Osteoblast (primary cell): ENCODE results near the gene SLC4A3. TPM values are rescaled to one million over a fixed set of nuclear protein-coding genes. Genes with fewer than 3 reads are reported as not detected.

Experiments
- DNase-seq: peaks from one replicate; pipeline ENCODE4 v3.0.0; 2011; ENCODE audit warnings: low spot score, mixed read lengths; ENCODE audit not compliant: insufficient read length; ENCODE audit errors: missing footprints
- H2AFZ ChIP-seq: 2 replicates; pipeline ENCODE4 v1.6.0; 2011; ENCODE audit warnings: mild to moderate bottlenecking, low read length
- H3K27ac ChIP-seq: 2 replicates; pipeline ENCODE4 v1.5.1; 2011; ENCODE audit warnings: mild to moderate bottlenecking, low read depth, low read length, moderate library complexity
- H3K27me3 ChIP-seq: 2 replicates; pipeline ENCODE4 v1.6.0; 2012; ENCODE audit warnings: mild to moderate bottlenecking, control low read depth, inconsistent platforms, low read length, moderate library complexity; ENCODE audit not compliant: insufficient read depth
- H3K36me3 ChIP-seq: 2 replicates; pipeline ENCODE4 v1.5.1; 2011; ENCODE audit warnings: mild to moderate bottlenecking, low read length, control low read depth, moderate library complexity; ENCODE audit not compliant: insufficient read depth
- H3K4me1 ChIP-seq: 2 replicates; pipeline ENCODE4 v1.5.1; 2011; ENCODE audit warnings: mild to moderate bottlenecking, low read length, control low read depth, moderate library complexity; ENCODE audit not compliant: insufficient read depth
- H3K4me2 ChIP-seq: 2 replicates; pipeline ENCODE4 v1.6.0; 2011; ENCODE audit warnings: mild to moderate bottlenecking, low read length; ENCODE audit not compliant: insufficient read depth
- H3K4me3 ChIP-seq: fragments of 200-600 bp; sonication (generic); 3 replicates; pipeline ENCODE4 v1.5.1; 2012; ENCODE audit warnings: mild to moderate bottlenecking, low read length, inconsistent platforms; ENCODE audit not compliant: insufficient read depth
- H3K79me2 ChIP-seq: 2 replicates; pipeline ENCODE4 v1.6.0; 2012; ENCODE audit warnings: mild to moderate bottlenecking, low read length, control low read depth, inconsistent platforms; ENCODE audit not compliant: insufficient read depth
- H3K9me3 ChIP-seq: 2 replicates; pipeline ENCODE4 v1.5.1; 2011; ENCODE audit warnings: low read depth, low read length, control low read depth
- H4K20me1 ChIP-seq: 2 replicates; pipeline ENCODE4 v1.6.0; 2012; ENCODE audit warnings: mild to moderate bottlenecking, low read length, control low read depth; ENCODE audit not compliant: insufficient read depth
- CTCF ChIP-seq: IDR thresholded peaks from 2 replicates; pipeline ENCODE4 v1.5.1; 2011; ENCODE audit warnings: mild to moderate bottlenecking, low read depth, low read length, moderate library complexity; ENCODE audit errors: extremely low read depth
- total RNA-seq: library from RNA; depleted of rRNA; stranded (reverse); fragments of >200 nt; gene quantifications from 2 replicates; pipeline ENCODE4 v1.2.3, GENCODE V29; 2012

Gene SLC4A3
- total RNA-seq, 1 donor = 2.5 TPM

- peak; percentile 85 for DNase-seq
Measured at GRCh38 chr2:219684721-219685689, 57.6 kb downstream of the SLC4A3 start.

DNA sequence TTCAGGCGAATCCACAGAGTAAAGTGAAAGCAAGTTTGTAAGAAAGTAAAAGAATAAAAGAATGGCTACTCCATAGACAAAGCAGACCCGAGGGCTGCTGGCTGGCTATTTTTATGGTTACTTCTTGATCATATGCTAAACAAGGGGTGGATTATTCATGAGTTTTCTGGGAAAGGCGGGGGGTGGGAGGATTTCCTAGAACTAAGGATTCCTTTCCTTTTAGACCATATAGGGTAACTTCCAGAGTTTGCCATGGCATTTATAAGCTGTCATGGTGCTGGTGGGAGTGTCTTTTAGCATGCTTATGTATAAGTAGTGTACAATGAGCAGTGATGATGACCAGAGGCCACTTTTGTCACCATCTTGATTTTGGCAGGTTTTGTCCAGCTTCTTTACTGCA, 59.8 kb downstream of the SLC4A3 start:
- H3K4me1 ChIP-seq = peaks cover 55% of the 10 kb centered on the region
- H2AFZ ChIP-seq = peak overlapping the region; percentile 1
- no peak for DNase-seq
- H4K20me1 ChIP-seq = no peaks in the 10 kb centered on the region
- H3K27me3 ChIP-seq = no peaks in the 10 kb centered on the region
- peak overlapping the region; percentile 91 for H3K27ac ChIP-seq
- no peak overlapping the region for H3K4me3 ChIP-seq
- no peaks in the 10 kb centered on the region for H3K9me3 ChIP-seq
- H3K36me3 ChIP-seq = no peaks in the 10 kb centered on the region
- TF ChIP-seq CTCF = no peak
- no peaks in the 10 kb centered on the region for H3K79me2 ChIP-seq
- no peak overlapping the region for H3K4me2 ChIP-seq

More at GRCh38 chr2:219684721-219685689, 57.6 kb downstream of the SLC4A3 start:
- H4K20me1 ChIP-seq = no peaks in the 10 kb centered on the region
- no peaks in the 10 kb centered on the region for H3K79me2 ChIP-seq
- H2AFZ ChIP-seq = peak overlapping the region; percentile 87
- peak overlapping the region; percentile 65 for H3K4me3 ChIP-seq
- no peaks in the 10 kb centered on the region for H3K9me3 ChIP-seq
- no peaks in the 10 kb centered on the region for H3K27me3 ChIP-seq
- H3K27ac ChIP-seq = peak overlapping the region; percentile 91
- no peak for TF ChIP-seq CTCF
- H3K4me1 ChIP-seq = peaks cover 54% of the 10 kb centered on the region
- H3K4me2 ChIP-seq = peak overlapping the region; percentile 79
- no peaks in the 10 kb centered on the region for H3K36me3 ChIP-seq

DNA sequence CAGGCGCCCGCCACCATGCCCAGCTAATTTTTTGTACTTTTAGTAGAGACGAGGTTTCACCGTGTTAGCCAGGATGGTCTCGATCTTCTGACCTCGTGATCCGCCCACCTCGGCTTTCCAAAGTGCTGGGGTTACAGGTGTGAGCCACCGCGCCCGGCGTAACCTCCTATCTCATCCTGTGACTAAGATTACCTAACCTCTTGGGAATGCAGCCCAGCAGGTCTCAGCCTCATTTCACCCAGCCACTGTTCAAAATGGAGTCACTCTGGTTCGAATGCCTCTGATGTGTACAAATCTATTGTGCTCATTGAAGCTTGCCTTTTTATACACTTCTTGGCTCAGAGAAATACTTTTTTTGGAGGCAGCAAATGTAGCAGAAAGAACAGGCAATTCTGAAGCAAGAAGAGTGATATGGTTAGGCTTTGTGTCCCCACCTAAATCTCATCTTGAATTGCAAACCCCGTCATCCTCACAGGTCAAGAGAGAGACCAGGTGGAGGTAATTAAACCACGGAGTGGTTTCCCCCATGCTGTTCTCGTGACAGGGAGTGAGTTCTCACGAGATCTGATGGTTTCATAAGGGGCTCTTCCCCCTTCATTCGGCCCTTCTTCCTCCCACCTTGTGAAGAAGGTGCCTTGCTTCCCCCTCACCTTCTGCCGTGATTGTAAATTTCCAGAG, 60.6 kb downstream of the SLC4A3 start:
- Histone ChIP-seq H4K20me1 (no peaks in the 10 kb centered on the region), H3K4me2 (peak overlapping the region; percentile 78), H3K9me3 (no peaks in the 10 kb centered on the region), H3K4me3 (no peak overlapping the region), H3K27ac (peak overlapping the region; percentile 91), H3K4me1 (peaks cover 52% of the 10 kb centered on the region), H3K36me3 (no peaks in the 10 kb centered on the region), H3K27me3 (no peaks in the 10 kb centered on the region), H3K79me2 (no peaks in the 10 kb centered on the region), H2AFZ (no peak overlapping the region)
- no peak for TF ChIP-seq CTCF
- DNase-seq = no peak
